GM23248 (cell line): Measurements from ENCODE around the gene AHI1.

Source experiments
- EZH2 ChIP-seq: fragments of 200-600 bp; sonication (generic); IDR thresholded peaks from 2 replicates; pipeline ENCODE4 v1.6.1; 2018; ENCODE audit warnings: antibody characterized with exemption, mild to moderate bottlenecking; ENCODE audit not compliant: insufficient read depth, poor library complexity, severe bottlenecking
- EZH2phosphoT487 ChIP-seq: fragments of 200-600 bp; sonication (generic); IDR thresholded peaks from 2 replicates; pipeline ENCODE4 v1.6.1; 2018; ENCODE audit warnings: antibody characterized with exemption, moderate library complexity, mild to moderate bottlenecking, low read depth; ENCODE audit not compliant: insufficient read depth

- TF ChIP-seq EZH2, result no peak
- no peak for TF ChIP-seq EZH2phosphoT487
Measured at GRCh38 chr6:135362124-135362523, 135.4 kb downstream of the AHI1 start.
